ENCODE data around the gene PEA15. TPM values are rescaled to one million over a fixed set of nuclear protein-coding genes. Genes with fewer than 3 reads are reported as not detected.

Gene PEA15
- total RNA-seq, 1 donor from 2014 or later = 75.1 TPM

Other genes starting within 250 kb of the PEA15 start
- gene PIGM, start 173.4 kb upstream of the PEA15 start, total RNA-seq = 3.7 and 4.4 TPM in 2 replicates
- not detected in 2 replicates for gene KCNJ10, start 135.2 kb upstream of the PEA15 start, total RNA-seq
- gene KCNJ9, start 123.8 kb upstream of the PEA15 start, total RNA-seq = not detected in 2 replicates
- 9.6 and 13.4 TPM in 2 replicates for gene IGSF8, start 106.8 kb upstream of the PEA15 start, total RNA-seq
- gene ATP1A2, start 89.6 kb upstream of the PEA15 start, total RNA-seq = not detected in 2 replicates
- not detected in 2 replicates for gene ATP1A4, start 53.8 kb upstream of the PEA15 start, total RNA-seq
- not detected in 2 replicates for gene CASQ1, start 14.8 kb upstream of the PEA15 start, total RNA-seq
- gene DCAF8, start 57.2 kb downstream of the PEA15 start, total RNA-seq = 88.1 and 91.4 TPM in 2 replicates
- gene PEX19, start 79.7 kb downstream of the PEA15 start, total RNA-seq = 27.1 and 28.9 TPM in 2 replicates
- 277 and 334 TPM in 2 replicates for gene COPA, start 137.9 kb downstream of the PEA15 start, total RNA-seq
- 73.3 and 102 TPM in 2 replicates for gene NCSTN, start 138.0 kb downstream of the PEA15 start, total RNA-seq
- gene NHLH1, start 161.7 kb downstream of the PEA15 start, total RNA-seq = under 0.01 TPM in 1 of 2 replicates, not detected in the other
- not detected in 2 replicates for gene VANGL2, start 195.2 kb downstream of the PEA15 start, total RNA-seq